ENCODE measurements around the gene MEX3A. TPM values are rescaled to one million over a fixed set of nuclear protein-coding genes. Genes with fewer than 3 reads are reported as not detected.

Gene MEX3A
- total RNA-seq, 1 experiment from 2014 or later, result 6.1 TPM

DNA sequence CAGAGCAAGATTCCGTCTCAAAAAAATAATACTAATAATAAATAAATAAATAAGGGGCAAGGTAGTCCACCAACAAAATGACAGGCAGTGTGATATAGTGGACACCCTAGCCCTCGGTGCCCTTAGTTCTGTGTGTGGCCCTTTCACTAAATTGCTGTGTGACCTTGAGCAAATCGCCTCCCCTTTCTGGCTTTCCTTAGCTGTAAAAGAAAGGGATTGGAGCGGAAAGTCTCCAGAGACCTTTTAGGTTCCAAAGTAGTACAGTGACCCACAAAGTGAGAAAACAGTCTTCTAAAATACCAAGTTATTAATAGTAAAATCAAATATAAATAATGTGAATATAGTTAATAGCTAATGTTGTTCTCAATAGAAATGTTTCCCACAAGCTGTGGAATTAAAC, 39.8 kb upstream of the MEX3A start:
- RAD21 ChIA-PET (ENCODE audit: low non-redundant PET in 1 of 2, low total read pairs in 2 of 2, uncharacterized antibody in 2 of 2, unreplicated experiment in 2 of 2), result interaction anchor here in 1 of 2 experiments (1.7 kb wide), 1 partner anchor 21 kb away, joined by 4 read pairs; no protein-coding TSS in a partner anchor
- CTCF ChIA-PET, result interaction anchor here (1.8 to 2.9 kb wide), 2 partner anchors 10 to 26 kb away, joined by 5 to 19 read pairs; no protein-coding TSS in a partner anchor
- Histone ChIP-seq H3K79me2 (ENCODE audit: insufficient read depth, low read length) (peaks cover 99% of the 10 kb centered on the region), H3K9ac (ENCODE audit: low read length) (peak overlapping the region; percentile 75), H4K20me1 (ENCODE audit: insufficient read depth) (peaks cover 4% of the 10 kb centered on the region; the same call in 1 of the 2 replicates), H2AFZ (ENCODE audit: low read depth, low read length, poor library complexity, severe bottlenecking) (no peak overlapping the region), H3K27ac (ENCODE audit: low read depth, low read length) (peak overlapping the region; percentile 95), H3K9me2 (ENCODE audit: insufficient read depth) (no peaks in the 10 kb centered on the region), H3K4me3 (replicated peaks in 1 of 2; ENCODE audit: low read depth in 1 of 2, low read length in 2 of 2) (peak overlapping the region; percentile 19 to 52), H3K4me2 (ENCODE audit: low read length) (peak overlapping the region; percentile 90), H3K27me3 (ENCODE audit: insufficient read depth, low read length) (no peaks in the 10 kb centered on the region), H3K9me3 (ENCODE audit: control insufficient read depth in 1 of 2, insufficient read depth in 1 of 2, low read depth in 1 of 2, low read length in 2 of 2) (no peaks in the 10 kb centered on the region), H3K4me1 (ENCODE audit: control insufficient read depth in 1 of 2, insufficient read depth in 2 of 2, low read length in 2 of 2) (peaks cover 78 to 100% of the 10 kb centered on the region in 2 experiments), H3K36me3 (ENCODE audit: control insufficient read depth in 1 of 2, insufficient read depth in 2 of 2, low read length in 2 of 2) (peaks cover 0 to 11% of the 10 kb centered on the region in 2 experiments; a peak in 1 of 4 replicates)
- intact Hi-C loops (cut with micrococcal nuclease), result no loop called here
- TF ChIP-seq REST (IDR thresholded peaks at IDR 0.05; ENCODE audit: low read depth) (no peak), EZH2 (IDR thresholded peaks at IDR 0.05) (no peak)
- DNase-seq (ENCODE audit: low read depth, low spot score) (no peak), ATAC-seq (no peak)
- POLR2A ChIA-PET, result interaction anchor here (1.1 to 6.1 kb wide), 4 partner anchors 8 to 24 kb away, joined by 3 to 56 read pairs (median 32); partner anchors contain the start of gene LMNA
- no TSS peak for BruUV-seq (replicated peaks)

- peaks cover 78 to 100% of the 10 kb centered on the region in 2 experiments for H3K4me1 ChIP-seq (ENCODE audit: control insufficient read depth in 1 of 2, insufficient read depth in 2 of 2, low read length in 2 of 2)
- H3K79me2 ChIP-seq (ENCODE audit: insufficient read depth, low read length), result peaks cover 99% of the 10 kb centered on the region
- peak overlapping the region; percentile 75 for H3K9ac ChIP-seq (ENCODE audit: low read length)
- H3K4me2 ChIP-seq (ENCODE audit: low read length), result peak overlapping the region; percentile 90
- H4K20me1 ChIP-seq (ENCODE audit: insufficient read depth), result peaks cover 4% of the 10 kb centered on the region; the same call in 1 of the 2 replicates
- no peaks in the 10 kb centered on the region for H3K9me2 ChIP-seq (ENCODE audit: insufficient read depth)
- peaks cover 0 to 11% of the 10 kb centered on the region in 2 experiments; a peak in 1 of 4 replicates for H3K36me3 ChIP-seq (ENCODE audit: control insufficient read depth in 1 of 2, insufficient read depth in 2 of 2, low read length in 2 of 2)
- peak overlapping the region; percentile 95 for H3K27ac ChIP-seq (ENCODE audit: low read depth, low read length)
- ChIA-PET CTCF (interaction anchor here (1.8 to 2.9 kb wide), 2 partner anchors 16 to 25 kb away, joined by 4 to 19 read pairs; no protein-coding TSS in a partner anchor), POLR2A (interaction anchor here (0.9 to 1.8 kb wide), 2 partner anchors 14 to 19 kb away, joined by 3 to 7 read pairs; no protein-coding TSS in a partner anchor), RAD21 (ENCODE audit: low non-redundant PET in 1 of 2, low total read pairs in 2 of 2, uncharacterized antibody in 2 of 2, unreplicated experiment in 2 of 2) (no interaction called here)
- intact Hi-C loops (cut with micrococcal nuclease), result no loop called here
- no peaks in the 10 kb centered on the region for H3K9me3 ChIP-seq (ENCODE audit: control insufficient read depth in 1 of 2, insufficient read depth in 1 of 2, low read depth in 1 of 2, low read length in 2 of 2)
- H3K27me3 ChIP-seq (ENCODE audit: insufficient read depth, low read length), result no peaks in the 10 kb centered on the region
- H2AFZ ChIP-seq (ENCODE audit: low read depth, low read length, poor library complexity, severe bottlenecking), result no peak overlapping the region
- H3K4me3 ChIP-seq (replicated peaks in 1 of 2; ENCODE audit: low read depth in 1 of 2, low read length in 2 of 2), result peak overlapping the region; percentile 19 to 52
- DNase-seq (ENCODE audit: low read depth, low spot score), result no peak
- no peak for ATAC-seq
- BruUV-seq (replicated peaks), result no TSS peak
- TF ChIP-seq FOSL1 (IDR thresholded peaks at IDR 0.05; ENCODE audit: low read depth) (no peak), CBX3 (IDR thresholded peaks at IDR 0.05; ENCODE audit: low read depth) (no peak), SRF (IDR thresholded peaks at IDR 0.05; ENCODE audit: low read depth) (no peak), TCF7L2 (IDR thresholded peaks at IDR 0.05; ENCODE audit: borderline replicate concordance, extremely low read depth, insufficient read depth, insufficient read length) (no peak), REST (IDR thresholded peaks at IDR 0.05; ENCODE audit: low read depth) (no peak), POLR2AphosphoS5 (IDR thresholded peaks at IDR 0.05; ENCODE audit: low read depth, low read length) (no peak), POLR2A (IDR thresholded peaks at IDR 0.05; ENCODE audit: borderline replicate concordance, extremely low read depth, insufficient read depth, insufficient read length) (no peak), CEBPB (IDR thresholded peaks at IDR 0.05; ENCODE audit: low read depth) (no peak), ATF3 (IDR thresholded peaks at IDR 0.05) (no peak)
Observed at GRCh38 chr1:156121457-156121856, 39.2 kb upstream of the MEX3A start.
